Activated CD4-positive, alpha-beta T cell treated with anti-CD3 and anti-CD28 coated beads, Interleukin-2, amount 50 U/mL, for 1 hour (primary cell): Measurements from ENCODE around the gene OR7C1.

ENCODE experiments used
- DNase-seq: peaks from one replicate; pipeline ENCODE4 v3.0.0-alpha.2; 2020

The OR7C1 gene

GRCh38 chr19:14764401-14764800 is 70.6 kb downstream of the OR7C1 start:
- DNase-seq, result no peak

DNA sequence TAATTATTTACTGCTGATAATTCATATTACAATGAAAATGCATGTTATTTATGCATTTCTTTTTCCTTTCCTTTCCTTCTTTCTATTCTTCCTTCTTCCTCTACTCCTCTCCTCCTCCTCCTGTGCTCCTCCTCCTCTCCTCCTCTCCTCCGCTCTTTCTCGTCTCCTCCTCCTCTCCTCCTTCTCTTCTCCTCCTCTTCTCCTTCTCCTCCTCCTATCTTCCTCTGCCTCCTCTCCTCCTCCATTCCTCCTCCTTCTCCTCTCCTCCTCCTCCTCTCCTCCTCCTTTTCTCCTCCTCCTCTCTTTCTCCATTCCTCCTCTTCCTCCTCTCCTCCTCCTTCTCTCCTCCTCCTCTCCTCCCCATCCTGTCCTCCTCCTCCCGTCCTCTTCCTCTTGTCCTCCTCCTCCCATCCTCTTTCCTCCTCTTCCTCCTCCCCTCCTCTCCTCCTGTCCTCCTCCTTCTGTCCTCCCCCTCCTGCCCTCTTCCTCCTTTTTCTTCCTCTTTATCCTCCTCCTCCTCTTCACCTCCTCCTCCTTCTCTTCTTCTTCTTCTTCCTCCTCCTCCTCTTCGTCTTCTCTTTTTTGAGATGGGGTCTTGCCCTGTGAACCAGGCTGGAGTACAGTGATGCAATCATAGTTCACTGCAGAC is 71.4 kb downstream of the OR7C1 start:
- DNase-seq, result no peak

GRCh38 chr19:14762111-14762510 is 72.9 kb downstream of the OR7C1 start:
- no peak for DNase-seq

GRCh38 chr19:14761607-14762006 is 73.4 kb downstream of the OR7C1 start:
- no peak for DNase-seq

DNA sequence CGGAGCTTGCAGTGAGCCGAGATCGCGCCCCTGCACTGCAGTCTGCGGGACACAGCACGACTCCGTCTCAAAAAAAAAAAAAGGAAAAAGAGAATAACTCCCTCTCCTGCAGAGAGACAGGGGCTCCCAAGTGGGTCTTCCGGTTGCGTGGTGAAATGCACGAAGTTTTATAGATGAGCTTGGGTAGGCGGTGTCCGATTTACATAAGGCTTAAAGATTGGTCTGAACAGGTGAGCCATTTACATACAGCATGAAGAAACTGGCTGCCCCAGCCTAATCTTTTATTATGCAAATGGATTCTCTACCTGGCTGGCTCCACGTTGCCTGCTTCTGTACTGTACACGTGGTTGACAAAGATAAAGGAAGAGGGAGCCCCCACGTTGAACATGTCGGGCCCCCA is 76.2 kb downstream of the OR7C1 start:
- no peak for DNase-seq

- DNase-seq, result no peak
These were observed 86.4 kb downstream of the OR7C1 start for GRCh38 chr19:14748601-14749000.
